GM21423 (cell line): ENCODE results near the gene ADGRL3.

Experiments used
- ATAC-seq: cut with Tn5 transposase; IDR thresholded peaks from one replicate; pipeline ENCODE4 v1.9.1; 2021; ENCODE audit warnings: mild to moderate bottlenecking, moderate library complexity; ENCODE audit not compliant: unreplicated experiment

Gene ADGRL3

GRCh38 chr4:62028745-62029144 is 828.6 kb downstream of the ADGRL3 start:
- ATAC-seq: no peak

DNA sequence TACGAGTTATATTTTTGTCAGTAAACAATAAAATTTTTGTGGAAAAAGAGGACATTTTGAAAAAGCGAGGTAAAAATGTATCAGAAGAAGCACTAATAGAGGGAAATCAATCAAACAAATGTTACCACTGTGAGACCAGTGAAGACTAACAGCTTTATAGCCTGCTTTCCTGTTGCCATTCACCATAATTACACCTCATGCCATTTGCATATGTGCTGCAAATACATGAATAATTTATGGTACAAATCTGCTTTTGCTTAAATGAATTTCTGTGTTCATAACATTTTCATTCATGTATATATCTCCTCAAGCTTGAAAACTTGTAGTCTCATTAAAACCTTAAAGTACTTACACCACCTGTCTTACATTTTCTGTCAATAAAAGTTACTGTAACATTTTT is 830.8 kb downstream of the ADGRL3 start:
- no peak for ATAC-seq

- no peak for ATAC-seq
Observed at GRCh38 chr4:62037571-62037970, 837.4 kb downstream of the ADGRL3 start.

- no peak for ATAC-seq
Observed at GRCh38 chr4:62051332-62051731, 851.2 kb downstream of the ADGRL3 start.

DNA sequence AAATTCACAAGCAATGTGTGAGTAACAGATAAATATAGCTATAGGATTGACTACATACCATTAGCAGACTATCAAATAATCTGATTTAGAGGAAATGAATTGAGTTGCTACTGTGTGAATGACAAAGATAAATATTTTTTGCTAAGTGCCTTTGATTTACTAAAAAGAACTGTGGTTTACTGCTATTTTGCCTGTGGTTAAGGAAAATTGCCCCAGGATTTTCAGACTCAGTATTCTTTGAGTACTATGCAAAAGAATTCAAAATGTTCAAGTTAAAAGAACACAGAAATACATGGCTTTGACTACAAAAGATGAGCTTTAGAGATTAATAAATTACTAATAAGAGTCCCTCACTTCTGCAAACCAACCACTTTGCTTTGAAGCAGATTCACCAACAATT is 853.8 kb downstream of the ADGRL3 start:
- no peak for ATAC-seq

GRCh38 chr4:62057031-62057430 is 856.9 kb downstream of the ADGRL3 start:
- no peak for ATAC-seq

DNA sequence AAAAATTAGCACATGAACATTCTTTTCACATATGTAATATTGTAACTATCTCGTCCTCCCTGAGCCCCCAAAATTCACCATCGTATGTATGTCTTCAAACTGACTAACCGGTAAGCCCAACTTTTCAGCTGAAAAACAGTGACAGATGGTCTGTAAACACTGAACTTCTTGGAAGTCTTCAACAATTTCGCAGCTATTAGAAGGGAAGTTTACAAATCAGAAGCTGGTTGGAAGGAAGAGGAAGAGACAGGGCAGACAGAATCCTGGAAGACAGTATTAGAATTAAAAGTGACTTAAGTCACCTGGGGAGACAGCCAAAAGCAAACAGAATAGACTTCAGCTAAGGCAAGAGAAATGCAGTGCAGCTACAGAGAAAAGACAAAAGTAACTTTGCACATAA is 858.4 kb downstream of the ADGRL3 start:
- no peak for ATAC-seq

GRCh38 chr4:62070291-62070852 is 870.2 kb downstream of the ADGRL3 start:
- ATAC-seq: no peak

GRCh38 chr4:62075089-62075488 is 875.0 kb downstream of the ADGRL3 start:
- no peak for ATAC-seq

DNA sequence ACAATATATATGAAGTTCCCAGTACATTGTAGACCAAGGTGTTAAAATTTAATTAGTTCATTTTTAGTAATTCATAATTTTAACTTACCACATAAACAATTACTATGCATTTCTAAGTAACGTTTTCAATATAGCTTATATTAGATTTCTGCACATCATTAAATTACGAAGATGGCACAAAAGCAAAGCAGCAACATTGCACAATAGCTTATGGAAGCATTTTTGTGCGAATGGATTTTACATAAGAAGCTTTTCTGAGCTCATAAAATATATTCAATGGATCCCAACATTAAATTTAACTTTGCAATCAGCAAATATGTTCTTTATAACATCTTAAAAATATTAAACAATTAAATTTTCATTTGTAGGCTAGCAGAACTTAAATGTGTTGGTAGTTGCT is 875.4 kb downstream of the ADGRL3 start:
- ATAC-seq: no peak

- no peak for ATAC-seq
Observed at GRCh38 chr4:62077406-62077805, 877.3 kb downstream of the ADGRL3 start.

DNA sequence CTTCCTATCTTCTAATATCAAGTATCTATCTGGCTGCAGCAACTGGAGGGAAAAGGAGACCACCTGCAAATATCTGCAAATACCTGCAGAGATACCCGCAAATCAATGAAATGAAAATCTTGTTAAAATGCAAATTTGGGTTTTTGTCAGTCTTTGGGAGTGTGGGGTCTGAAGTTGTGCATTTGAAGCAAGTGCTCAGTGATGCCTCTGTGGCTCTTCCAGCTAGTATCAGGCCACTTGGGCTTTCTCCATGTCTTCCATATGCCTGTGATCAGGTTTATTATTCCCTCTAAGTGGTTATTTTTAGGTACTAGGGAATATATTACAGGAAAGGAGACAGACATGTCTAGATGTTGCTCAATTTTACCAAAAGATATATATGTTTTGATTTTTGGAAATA is 880.3 kb downstream of the ADGRL3 start:
- no peak for ATAC-seq

GRCh38 chr4:62087706-62088105 is 887.6 kb downstream of the ADGRL3 start:
- no peak for ATAC-seq

- ATAC-seq: no peak
Observed at GRCh38 chr4:62093735-62094134, 893.6 kb downstream of the ADGRL3 start.

- no peak for ATAC-seq
Observed at GRCh38 chr4:62096881-62097280, 896.8 kb downstream of the ADGRL3 start.

DNA sequence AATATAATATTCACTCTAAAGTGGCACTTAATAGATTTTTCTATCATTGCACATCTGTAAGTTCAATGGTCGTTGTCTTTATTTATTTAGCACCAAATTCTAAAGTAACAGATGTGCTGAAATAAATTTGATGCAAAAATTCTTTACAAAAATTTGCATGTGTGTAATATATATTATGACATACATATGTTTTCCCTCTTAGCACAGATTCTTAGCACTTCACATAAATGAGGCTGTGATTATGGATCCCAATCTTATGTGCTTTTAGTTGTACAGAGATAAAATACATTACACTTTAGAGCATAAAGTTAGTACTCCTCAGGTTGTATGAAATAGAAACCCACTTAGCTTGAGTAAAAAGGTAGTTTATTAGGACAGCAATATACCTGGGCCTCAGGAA is 915.1 kb downstream of the ADGRL3 start:
- ATAC-seq: no peak

DNA sequence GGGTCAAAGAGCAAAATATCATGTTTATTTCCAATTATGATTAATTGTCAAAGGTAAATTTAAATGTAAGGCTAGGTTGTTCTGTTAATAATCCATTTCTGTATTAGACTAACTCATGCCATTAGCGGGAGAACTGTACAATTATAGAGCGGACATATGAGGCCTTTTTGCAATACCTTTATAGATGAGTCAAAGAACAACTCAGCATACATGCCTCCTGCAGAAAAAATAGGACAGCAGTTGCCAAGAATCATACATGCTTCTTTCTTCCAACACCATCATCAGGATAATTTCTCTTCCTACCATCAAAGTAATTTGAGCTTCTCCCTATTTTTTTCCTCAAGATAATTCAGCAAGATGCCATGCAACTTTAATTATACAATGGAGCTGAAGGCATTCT is 917.8 kb downstream of the ADGRL3 start:
- no peak for ATAC-seq

- no peak for ATAC-seq
Observed at GRCh38 chr4:62118558-62118957, 918.4 kb downstream of the ADGRL3 start.

- ATAC-seq: no peak
Observed at GRCh38 chr4:62119195-62119594, 919.1 kb downstream of the ADGRL3 start.

DNA sequence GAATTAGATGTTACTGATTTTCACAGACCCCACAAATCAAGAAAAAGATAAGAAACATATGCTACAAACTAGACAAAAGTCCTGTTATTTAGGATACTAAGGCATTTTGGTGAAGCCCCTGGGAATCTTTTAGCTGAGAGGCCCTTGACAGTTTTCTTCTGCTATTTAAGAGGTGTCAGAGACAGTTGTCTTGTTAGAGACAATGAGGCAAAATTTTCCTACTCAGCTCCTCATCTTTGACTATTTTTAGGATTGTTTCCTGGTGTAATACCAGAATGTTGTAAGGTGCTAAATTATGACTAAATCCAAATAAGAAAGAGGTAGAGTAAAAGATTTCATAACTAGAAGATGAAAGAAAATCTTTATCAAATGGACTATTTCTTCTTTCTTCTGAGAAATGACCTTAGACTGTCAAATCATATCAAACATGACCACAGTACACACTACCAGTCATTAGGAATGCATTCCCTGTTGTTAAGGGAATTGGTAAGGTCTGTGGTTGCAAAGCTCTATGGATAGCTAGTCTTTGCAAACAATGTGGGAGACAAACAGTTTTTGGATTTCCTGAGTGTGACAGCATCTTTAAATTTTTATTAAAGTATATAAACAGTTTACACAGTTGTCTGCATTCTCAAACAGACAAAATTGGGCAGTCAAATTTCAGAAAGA is 926.1 kb downstream of the ADGRL3 start:
- no peak for ATAC-seq
